CD14-positive monocyte (primary cell): ENCODE data around the gene GNLY. TPM values are rescaled to one million over a fixed set of nuclear protein-coding genes. Genes with fewer than 3 reads are reported as not detected.

Experiments
- DNase-seq, 3 donors: peaks; one replicate each; pipeline ENCODE4 v3.0.0-alpha.2; 2011 to 2022
- H2AFZ ChIP-seq: 2 replicates; pipeline ENCODE4 v1.6.0; 2012; ENCODE audit warnings: mild to moderate bottlenecking, low read depth, low read length, inconsistent platforms; ENCODE audit not compliant: insufficient read depth, poor library complexity, severe bottlenecking
- H3K27ac ChIP-seq, 2 donors: 1 replicate in 1 of 2; 2 replicates in 1 of 2; pipeline ENCODE4 v1.5.1; 2012 to 2013; ENCODE audit warnings: low read length in 2 of 2, control low read depth in 1 of 2, inconsistent platforms in 1 of 2, low read depth in 1 of 2, mild to moderate bottlenecking in 1 of 2
- H3K27me3 ChIP-seq, 2 donors: one replicate each; pipeline versions ENCODE4 v1.6.0 to v1.6.1; 2011 to 2013; ENCODE audit warnings: low read length in 2 of 2; ENCODE audit not compliant: control insufficient read depth in 2 of 2, insufficient read depth in 2 of 2
- H3K36me3 ChIP-seq, 2 donors: replicated peaks in 1 of 2; 1 replicate in 1 of 2; 2 replicates in 1 of 2; pipeline versions ENCODE4 v1.5.1 to v1.6.1; 2012 to 2013; ENCODE audit warnings: low read length in 2 of 2, control low read depth in 1 of 2, inconsistent platforms in 1 of 2, mild to moderate bottlenecking in 1 of 2; ENCODE audit not compliant: insufficient read depth in 2 of 2, control insufficient read depth in 1 of 2
- H3K4me1 ChIP-seq, 2 donors: 1 replicate in 1 of 2; 2 replicates in 1 of 2; pipeline versions ENCODE4 v1.5.1 to v1.6.1; 2012 to 2013; ENCODE audit warnings: low read length in 2 of 2, control low read depth in 1 of 2, inconsistent platforms in 1 of 2, mild to moderate bottlenecking in 1 of 2, moderate library complexity in 1 of 2; ENCODE audit not compliant: insufficient read depth in 2 of 2, control insufficient read depth in 1 of 2
- H3K4me2 ChIP-seq: replicated peaks from 2 replicates; pipeline ENCODE3; 2012; ENCODE audit warnings: low read length, moderate library complexity, mild to moderate bottlenecking; ENCODE audit not compliant: poor library complexity, severe bottlenecking; ENCODE audit errors: extremely low read depth
- H3K4me3 ChIP-seq, 3 experiments: fragments of 200-600 bp in 1 of 3; sonication (generic) in 1 of 3; replicated peaks in 1 of 3; 1 replicate in 2 of 3; 2 replicates in 1 of 3; pipeline ENCODE4 v1.5.1; 2011 to 2013; ENCODE audit warnings: low read length in 3 of 3, mild to moderate bottlenecking in 3 of 3, control low read depth in 2 of 3, low read depth in 2 of 3, inconsistent platforms in 1 of 3, moderate library complexity in 1 of 3
- H3K79me2 ChIP-seq: 2 replicates; pipeline ENCODE4 v1.6.0; 2012; ENCODE audit warnings: mild to moderate bottlenecking, control low read depth, inconsistent platforms, low read length, moderate library complexity; ENCODE audit not compliant: insufficient read depth
- H3K9ac ChIP-seq: 2 replicates; pipeline ENCODE4 v1.6.0; 2017; ENCODE audit warnings: low read length, mild to moderate bottlenecking; ENCODE audit not compliant: insufficient read depth, poor library complexity, severe bottlenecking
- H3K9me3 ChIP-seq, 2 donors: replicated peaks in 1 of 2; 1 replicate in 1 of 2; 2 replicates in 1 of 2; pipeline versions ENCODE4 v1.5.1 to v1.6.1; 2012 to 2013; ENCODE audit warnings: low read length in 2 of 2, control low read depth in 1 of 2; ENCODE audit not compliant: control insufficient read depth in 1 of 2, insufficient read depth in 1 of 2
- H4K20me1 ChIP-seq: 2 replicates; pipeline ENCODE4 v1.6.0; 2012; ENCODE audit warnings: mild to moderate bottlenecking, low read length, control low read depth, moderate library complexity; ENCODE audit not compliant: insufficient read depth
- H3K27ac Mint-ChIP-seq, 7 donors: one replicate each; pipeline ENCODE4 v1.8.0; 2020; ENCODE audit warnings: mild to moderate bottlenecking in 7 of 7, mixed read lengths in 7 of 7, moderate library complexity in 6 of 7, inconsistent platforms in 2 of 7
- H3K27me3 Mint-ChIP-seq, 3 donors: one replicate each; pipeline ENCODE4 v1.8.0; 2021 to 2022; ENCODE audit warnings: low read depth in 3 of 3, mild to moderate bottlenecking in 3 of 3, mixed read lengths in 3 of 3, moderate library complexity in 3 of 3, inconsistent platforms in 1 of 3
- H3K36me3 Mint-ChIP-seq, 2 donors: one replicate each; pipeline ENCODE4 v1.8.0; 2020; ENCODE audit warnings: mixed read lengths in 2 of 2, inconsistent platforms in 1 of 2, mild to moderate bottlenecking in 1 of 2
- H3K4me1 Mint-ChIP-seq: one replicate; pipeline ENCODE4 v1.8.0; 2020; ENCODE audit warnings: mild to moderate bottlenecking, mixed read lengths
- H3K4me3 Mint-ChIP-seq, 2 donors: one replicate each; pipeline ENCODE4 v1.8.0; 2020; ENCODE audit warnings: mild to moderate bottlenecking in 2 of 2, mixed read lengths in 2 of 2, moderate library complexity in 1 of 2
- H3K9me3 Mint-ChIP-seq, 7 donors: one replicate each; pipeline ENCODE4 v1.8.0; 2020 to 2022; ENCODE audit warnings: mixed read lengths in 7 of 7, mild to moderate bottlenecking in 6 of 7, moderate library complexity in 6 of 7, inconsistent platforms in 2 of 7
- WGBS: methylation state at CpG from one replicate; pipeline ENCODE4 v1.1.5; 2013; ENCODE audit warnings: missing lambda C conversion rate; ENCODE audit not compliant: insufficient coverage; 5-methylcytosine and 5-hydroxymethylcytosine counted together
- intact Hi-C, 2 donors: fragments of 100-400 bp; cut with micrococcal nuclease; formaldehyde crosslinking; loops; one replicate each; pipeline versions ENCODE4 v1.15.0 to v1.15.1; 2023
- polyA plus RNA-seq, 3 donors: library from polyadenylated mRNA; depleted of rRNA in 1 of 3; unstranded in 2 of 3; stranded (reverse) in 1 of 3; fragments of 300-500 nt in 2 of 3; fragments of >200 nt in 1 of 3; fragmentation: Illumina TruSeq in 2 of 3; gene quantifications; 1 replicate in 2 of 3; 2 replicates in 1 of 3; pipeline ENCODE4 v1.2.3, GENCODE V29; 2012 to 2021
- TF ChIP-seq, protein P1 (sequence below): fragments of 200-600 bp; IDR thresholded peaks from one replicate; pipeline ENCODE4 v1.8.0; 2022; ENCODE audit warnings: antibody characterized with exemption, mild to moderate bottlenecking

GNLY gene
- polyA plus RNA-seq, 3 donors: 4.6 to 13.2 (median 11.1) TPM

GRCh38 chr2:85682378-85682777 lies 11.8 kb upstream of the GNLY start:
- Mint-ChIP-seq H3K27ac (no peak overlapping the region), H3K27me3 (peaks cover 0 to 2% (median 0%) of the 10 kb centered on the region in 3 donors), H3K9me3 (peaks cover 0 to 2% (median 0%) of the 10 kb centered on the region in 7 donors), H3K36me3 (peaks cover 6 to 10% of the 10 kb centered on the region in 2 donors), H3K4me1 (peaks cover 46% of the 10 kb centered on the region), H3K4me3 (no peak overlapping the region)
- TF ChIP-seq, protein P1, sequence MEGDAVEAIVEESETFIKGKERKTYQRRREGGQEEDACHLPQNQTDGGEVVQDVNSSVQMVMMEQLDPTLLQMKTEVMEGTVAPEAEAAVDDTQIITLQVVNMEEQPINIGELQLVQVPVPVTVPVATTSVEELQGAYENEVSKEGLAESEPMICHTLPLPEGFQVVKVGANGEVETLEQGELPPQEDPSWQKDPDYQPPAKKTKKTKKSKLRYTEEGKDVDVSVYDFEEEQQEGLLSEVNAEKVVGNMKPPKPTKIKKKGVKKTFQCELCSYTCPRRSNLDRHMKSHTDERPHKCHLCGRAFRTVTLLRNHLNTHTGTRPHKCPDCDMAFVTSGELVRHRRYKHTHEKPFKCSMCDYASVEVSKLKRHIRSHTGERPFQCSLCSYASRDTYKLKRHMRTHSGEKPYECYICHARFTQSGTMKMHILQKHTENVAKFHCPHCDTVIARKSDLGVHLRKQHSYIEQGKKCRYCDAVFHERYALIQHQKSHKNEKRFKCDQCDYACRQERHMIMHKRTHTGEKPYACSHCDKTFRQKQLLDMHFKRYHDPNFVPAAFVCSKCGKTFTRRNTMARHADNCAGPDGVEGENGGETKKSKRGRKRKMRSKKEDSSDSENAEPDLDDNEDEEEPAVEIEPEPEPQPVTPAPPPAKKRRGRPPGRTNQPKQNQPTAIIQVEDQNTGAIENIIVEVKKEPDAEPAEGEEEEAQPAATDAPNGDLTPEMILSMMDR: no peak
- Histone ChIP-seq H3K27me3 (no peaks in the 10 kb centered on the region), H3K79me2 (no peaks in the 10 kb centered on the region), H3K36me3 (peaks cover 1 to 7% of the 10 kb centered on the region in 2 donors), H3K9me3 (no peaks in the 10 kb centered on the region), H3K4me3 (no peak overlapping the region), H4K20me1 (no peaks in the 10 kb centered on the region), H2AFZ (no peak overlapping the region), H3K4me1 (peaks cover 45 to 49% of the 10 kb centered on the region in 2 donors), H3K27ac (no peak overlapping the region), H3K9ac (no peak overlapping the region), H3K4me2 (no peak overlapping the region)
- WGBS: 93% methylated on average over 5 of the region's 5 CpGs
- no peak for DNase-seq
- intact Hi-C loops: loop anchor here in 1 of 2 donors (5.0 kb wide), 1 partner anchor 40 kb away; no protein-coding TSS in a partner anchor

DNA sequence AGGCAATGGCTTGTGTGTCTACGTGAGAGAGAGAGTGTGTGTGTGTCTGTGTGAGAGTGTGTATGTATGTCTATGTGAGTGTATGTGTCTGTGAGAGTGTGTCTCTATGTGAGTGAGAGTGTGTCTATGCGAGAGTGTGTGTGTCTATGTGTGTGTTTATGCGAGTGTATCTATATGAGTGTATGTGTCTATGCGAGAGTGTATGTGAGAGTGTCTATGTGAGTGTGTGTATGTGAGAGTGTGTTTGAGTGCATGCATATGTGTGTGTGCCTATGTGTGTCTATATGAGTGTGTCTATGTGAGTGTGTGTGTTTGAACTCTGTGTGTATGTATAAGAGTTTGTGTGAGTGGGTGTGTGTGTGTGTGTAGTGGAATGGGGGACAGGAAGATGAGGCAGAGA lies 9.8 kb upstream of the GNLY start:
- no peak overlapping the region for H3K9ac ChIP-seq
- peaks cover 26% of the 10 kb centered on the region for H3K4me1 Mint-ChIP-seq
- H3K27ac Mint-ChIP-seq: no peak overlapping the region
- no peak overlapping the region for H3K4me3 Mint-ChIP-seq
- 98% methylated on average over 4 of the region's 4 CpGs for WGBS
- H2AFZ ChIP-seq: no peak overlapping the region
- H4K20me1 ChIP-seq: no peaks in the 10 kb centered on the region
- DNase-seq: no peak
- no peak overlapping the region for H3K4me2 ChIP-seq
- peaks cover 0 to 2% (median 0%) of the 10 kb centered on the region in 7 donors for H3K9me3 Mint-ChIP-seq
- TF ChIP-seq, protein P1: no peak
- no peak overlapping the region for H3K4me3 ChIP-seq
- peaks cover 25 to 29% of the 10 kb centered on the region in 2 donors for H3K4me1 ChIP-seq
- H3K27me3 Mint-ChIP-seq: peaks cover 0 to 2% (median 0%) of the 10 kb centered on the region in 3 donors
- no peaks in the 10 kb centered on the region for H3K79me2 ChIP-seq
- peaks cover 3 to 8% of the 10 kb centered on the region in 2 donors for H3K36me3 ChIP-seq
- H3K36me3 Mint-ChIP-seq: peaks cover 7 to 12% of the 10 kb centered on the region in 2 donors
- no peaks in the 10 kb centered on the region for H3K27me3 ChIP-seq
- H3K9me3 ChIP-seq: no peaks in the 10 kb centered on the region
- intact Hi-C loops: loop anchor here in 1 of 2 donors (5.0 kb wide), 1 partner anchor 38 kb away; no protein-coding TSS in a partner anchor
- no peak overlapping the region for H3K27ac ChIP-seq
